Peyer's patch (tissue), 4 donors: ENCODE data around the gene CACNG3. TPM values are rescaled to one million over a fixed set of nuclear protein-coding genes. Genes with fewer than 3 reads are reported as not detected.

Source experiments
- DNase-seq, 3 donors: peaks; one replicate each; pipeline ENCODE4 v3.0.0-alpha.2; 2017 to 2019
- H3K27ac ChIP-seq, 4 donors: fragments of 200-600 bp; sonication (generic); one replicate each; pipeline ENCODE4 v1.5.1; 2016 to 2019
- H3K27me3 ChIP-seq, 2 donors: fragments of 200-600 bp; sonication (generic); one replicate each; pipeline ENCODE4 v1.5.1; 2019
- H3K36me3 ChIP-seq, 3 donors: fragments of 200-600 bp; sonication (generic); one replicate each; pipeline ENCODE4 v1.5.1; 2016 to 2019
- H3K4me1 ChIP-seq, 4 donors: fragments of 200-600 bp; sonication (generic); one replicate each; pipeline ENCODE4 v1.5.1; 2016 to 2019
- H3K4me3 ChIP-seq, 4 donors: fragments of 200-600 bp; sonication (generic); 1 replicate in 3 of 4; 2 replicates in 1 of 4; pipeline ENCODE4 v1.5.1; 2016 to 2019; ENCODE audit warnings: mild to moderate bottlenecking in 1 of 4
- H3K9me3 ChIP-seq, 4 donors: fragments of 200-600 bp; sonication (generic); one replicate each; pipeline ENCODE4 v1.5.1; 2016 to 2019; ENCODE audit warnings: mild to moderate bottlenecking in 1 of 4
- CTCF ChIP-seq, 6 experiments: fragments of 450-650 bp in 4 of 6; fragments of 200-600 bp in 2 of 6; sonication (generic) in 1 of 6; IDR thresholded peaks; one replicate each; pipeline ENCODE4 v1.5.1; 2017 to 2019; ENCODE audit warnings: antibody characterized with exemption in 6 of 6, mild to moderate bottlenecking in 3 of 6, moderate library complexity in 1 of 6
- POLR2A ChIP-seq, 2 donors: fragments of 450-650 bp; IDR thresholded peaks; one replicate each; pipeline ENCODE4 v1.5.1; 2017; ENCODE audit warnings: antibody characterized with exemption in 2 of 2, mild to moderate bottlenecking in 2 of 2, moderate library complexity in 2 of 2
- total RNA-seq, 4 donors: library from RNA; depleted of rRNA; stranded (reverse); fragments of >200 nt; gene quantifications; one replicate each; pipeline ENCODE4 v1.1.0, GENCODE V29; 2016

Gene CACNG3
- total RNA-seq, 4 donors from 2014 or later, result not detected

DNA sequence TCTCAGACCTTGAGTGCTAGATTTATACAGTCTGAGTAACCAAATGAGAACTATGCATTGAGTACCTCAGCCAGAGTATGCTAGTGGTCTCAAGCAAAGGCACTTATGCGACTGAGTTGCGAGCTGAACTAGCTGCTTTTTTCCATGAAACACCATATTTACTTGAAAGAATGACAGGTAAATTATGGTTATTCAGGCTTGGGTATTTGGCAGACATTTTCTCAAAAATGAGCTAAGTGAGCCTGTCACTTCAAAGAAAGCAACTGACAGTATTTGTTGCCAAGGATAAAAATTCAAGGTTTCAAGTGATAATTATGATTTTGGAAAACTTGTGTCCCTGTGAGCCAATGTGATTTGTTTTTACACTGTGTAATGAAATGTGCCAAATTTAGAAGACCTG lies 19.3 kb downstream of the CACNG3 start:
- TF ChIP-seq CTCF (IDR thresholded peaks at IDR 0.05) (no peak), POLR2A (IDR thresholded peaks at IDR 0.05) (no peak)
- no peak overlapping the region for H3K27ac ChIP-seq
- no peaks in the 10 kb centered on the region for H3K27me3 ChIP-seq

GRCh38 chr16:24279982-24280515 lies 23.9 kb downstream of the CACNG3 start:
- Histone ChIP-seq H3K27ac (no peak overlapping the region), H3K36me3 (no peaks in the 10 kb centered on the region), H3K4me3 (no peak overlapping the region), H3K4me1 (no peaks in the 10 kb centered on the region), H3K9me3 (no peaks in the 10 kb centered on the region), H3K27me3 (no peaks in the 10 kb centered on the region)
- DNase-seq, result no peak
- TF ChIP-seq POLR2A (IDR thresholded peaks at IDR 0.05) (no peak), CTCF (IDR thresholded peaks at IDR 0.05) (no peak)

More for the DNA sequence above, 19.3 kb downstream of the CACNG3 start:
- no peak for DNase-seq
- no peaks in the 10 kb centered on the region for H3K9me3 ChIP-seq
- H3K36me3 ChIP-seq, result no peaks in the 10 kb centered on the region
- no peak overlapping the region for H3K4me3 ChIP-seq
- H3K4me1 ChIP-seq, result no peaks in the 10 kb centered on the region

DNA sequence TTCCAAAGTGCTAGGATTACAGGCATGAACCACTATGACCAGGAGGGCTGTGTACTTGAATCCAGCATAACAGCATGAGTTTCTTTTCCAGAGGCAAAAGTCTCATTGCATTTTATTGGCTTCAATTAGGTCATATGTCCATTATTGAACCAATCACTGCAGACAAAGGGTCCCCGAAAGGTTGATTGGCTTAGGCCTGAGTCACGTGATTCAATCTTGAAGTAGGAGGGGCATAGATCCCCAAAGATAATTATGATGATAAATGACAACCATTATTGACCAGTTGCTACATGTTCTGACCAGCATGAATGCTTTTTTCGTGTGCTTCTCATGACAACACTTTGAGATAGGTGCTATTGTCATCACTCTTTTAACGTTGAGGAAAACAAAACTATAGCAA lies 25.3 kb downstream of the CACNG3 start:
- TF ChIP-seq POLR2A (IDR thresholded peaks at IDR 0.05) (no peak), CTCF (IDR thresholded peaks at IDR 0.05) (no peak)
- no peak for DNase-seq

GRCh38 chr16:24282141-24282540 lies 26.0 kb downstream of the CACNG3 start:
- Histone ChIP-seq H3K4me1 (no peaks in the 10 kb centered on the region), H3K36me3 (no peaks in the 10 kb centered on the region), H3K27ac (no peak overlapping the region), H3K4me3 (no peak overlapping the region), H3K27me3 (no peaks in the 10 kb centered on the region), H3K9me3 (no peaks in the 10 kb centered on the region)
- TF ChIP-seq POLR2A (IDR thresholded peaks at IDR 0.05), result no peak
- TF ChIP-seq CTCF (IDR thresholded peaks at IDR 0.05), result no peak
- no peak for DNase-seq

More for the DNA sequence above, 25.3 kb downstream of the CACNG3 start:
- Histone ChIP-seq H3K4me3 (no peak overlapping the region), H3K27me3 (no peaks in the 10 kb centered on the region), H3K27ac (no peak overlapping the region), H3K9me3 (no peaks in the 10 kb centered on the region), H3K36me3 (no peaks in the 10 kb centered on the region), H3K4me1 (no peaks in the 10 kb centered on the region)

DNA sequence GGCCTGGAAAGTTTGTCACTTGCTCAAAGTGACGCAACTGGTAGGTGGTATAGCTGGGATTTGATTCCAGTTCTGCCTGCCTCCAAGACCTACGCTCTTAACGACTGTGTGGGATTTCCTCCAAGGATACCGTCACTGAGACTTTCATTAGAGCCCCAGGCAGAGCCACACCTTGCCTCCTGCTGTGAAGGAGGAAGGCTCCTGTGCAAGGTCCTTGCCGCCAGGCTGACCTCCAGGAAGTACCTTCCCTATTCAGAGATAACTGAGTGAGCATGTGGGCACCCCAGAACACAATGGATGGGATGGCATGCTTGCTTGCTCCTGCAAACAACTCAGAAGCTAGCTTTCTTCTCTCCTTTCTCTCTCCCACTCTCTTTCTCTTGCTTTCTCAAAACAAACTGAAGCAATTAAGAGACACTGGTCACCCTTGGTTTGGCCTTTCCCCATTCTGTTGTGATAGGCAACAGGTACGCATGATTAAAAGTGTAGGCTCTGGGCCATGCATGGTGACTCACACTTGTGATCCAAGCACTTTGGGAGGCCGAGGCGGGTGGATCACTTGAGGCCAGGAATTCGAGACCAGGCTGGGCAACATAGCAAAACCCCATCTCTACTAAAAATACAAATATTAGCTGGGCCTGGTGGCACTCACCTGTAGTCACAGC lies 30.7 kb downstream of the CACNG3 start:
- DNase-seq, result no peak

More for the DNA sequence above, 30.7 kb downstream of the CACNG3 start:
- no peaks in the 10 kb centered on the region for H3K36me3 ChIP-seq
- no peak overlapping the region for H3K27ac ChIP-seq
- H3K4me3 ChIP-seq, result no peak overlapping the region
- TF ChIP-seq POLR2A (IDR thresholded peaks at IDR 0.05), result no peak
- no peak for TF ChIP-seq CTCF (IDR thresholded peaks at IDR 0.05)
- H3K9me3 ChIP-seq, result no peaks in the 10 kb centered on the region
- H3K27me3 ChIP-seq, result no peaks in the 10 kb centered on the region
- no peaks in the 10 kb centered on the region for H3K4me1 ChIP-seq
